Glomerular endothelial cell (primary cell): Measurements from ENCODE around the gene PHAF1. TPM values are rescaled to one million over a fixed set of nuclear protein-coding genes. Genes with fewer than 3 reads are reported as not detected.

Source experiments
- DNase-seq: peaks from one replicate; pipeline ENCODE4 v3.0.0-alpha.2; 2011; ENCODE audit warnings: low read depth, low spot score; ENCODE audit errors: extremely low read depth
- total RNA-seq: library from RNA; depleted of rRNA; stranded (reverse); fragments of >200 nt; gene quantifications from 2 replicates; pipeline ENCODE4 v1.2.3, GENCODE V29; 2015

PHAF1 gene
- 18.3 and 23.6 TPM in 2 replicates for total RNA-seq

DNA sequence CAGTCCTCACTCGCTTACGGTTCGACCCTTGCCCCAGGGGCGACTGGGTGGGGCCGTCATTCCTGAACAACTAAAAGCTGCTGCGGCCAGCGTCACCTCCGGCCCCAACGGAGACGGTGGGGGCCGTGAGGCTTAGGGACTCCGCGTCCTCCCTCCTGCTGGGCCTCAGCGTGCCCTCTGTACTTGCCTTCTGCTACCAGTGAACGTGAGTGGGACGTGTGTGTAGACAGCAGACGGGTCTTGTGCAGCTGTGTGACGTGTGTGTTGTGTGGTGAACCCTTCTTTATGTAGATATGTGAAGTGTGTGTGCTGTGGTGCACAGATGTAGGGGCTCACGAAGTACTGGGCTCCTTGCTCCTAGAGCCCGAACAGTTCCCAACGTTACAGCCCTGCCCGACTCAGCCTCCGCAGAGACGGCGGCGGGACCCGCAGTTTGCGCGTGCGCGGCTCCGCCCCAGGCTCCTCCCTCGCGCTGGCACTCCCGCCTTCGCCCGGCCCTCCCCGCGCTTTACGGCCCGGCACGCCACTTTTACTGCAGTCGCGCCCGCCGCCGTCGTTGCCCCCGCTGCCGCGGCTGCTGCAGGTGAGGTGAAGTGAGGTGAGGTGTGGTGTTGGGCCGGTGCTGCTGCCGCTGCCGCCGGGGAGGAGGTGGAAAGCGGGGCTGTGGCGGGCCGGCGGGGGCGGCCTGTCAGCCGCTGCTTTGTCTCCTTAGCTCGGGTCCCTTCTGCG lies at the start of gene PHAF1:
Gene PHAF1 (plus strand): TSS at position 535 of the 729 bp plus-strand sequence. CDS start 235 bp downstream, outside the sequence.
- DNase-seq, result peak; percentile 27

DNA sequence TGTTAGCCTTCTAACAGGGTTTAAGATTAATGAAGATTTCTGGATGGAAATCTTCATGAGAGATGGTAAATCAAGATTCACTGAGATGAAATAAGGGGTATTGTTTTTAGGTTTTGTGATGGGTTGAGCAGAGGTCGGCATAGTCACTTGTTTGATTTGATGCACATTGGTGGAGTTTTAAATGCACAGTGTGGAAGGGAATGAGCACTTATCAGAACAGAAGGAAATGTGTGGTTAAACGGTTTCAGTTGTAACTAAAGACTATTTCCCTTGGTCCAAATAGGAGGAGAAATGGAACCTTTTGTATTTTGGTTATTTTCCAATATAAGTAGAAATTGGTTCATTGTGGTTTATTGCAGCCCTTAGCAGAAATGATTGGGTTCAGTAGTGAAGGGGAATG lies 46.7 kb upstream of the PHAF1 start:
- DNase-seq, result no peak

DNA sequence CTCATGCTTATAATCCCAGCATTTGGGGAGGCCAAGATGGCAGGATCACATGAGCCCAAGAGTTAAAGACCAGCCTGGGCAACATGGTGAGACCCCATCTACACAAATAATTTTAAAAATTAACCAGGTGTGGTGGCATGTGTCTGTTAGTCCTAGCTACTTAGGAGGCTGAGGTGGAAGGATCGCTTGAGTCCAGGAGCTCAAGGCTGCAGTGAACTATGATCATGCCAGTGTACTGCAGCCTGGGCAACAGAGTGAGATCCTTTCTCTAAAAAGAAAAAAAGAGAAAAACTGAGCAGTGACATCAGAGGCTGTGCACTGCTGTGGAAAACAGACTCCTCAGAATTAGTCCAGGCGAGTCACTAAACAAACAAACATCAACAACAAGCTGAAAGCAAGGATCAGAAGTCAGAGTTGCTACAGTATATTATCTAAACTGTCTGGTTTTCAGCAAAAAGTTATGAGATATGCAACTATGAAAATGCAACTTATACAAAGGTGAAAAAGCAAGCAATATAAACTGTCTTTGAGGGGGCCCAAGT lies 41.5 kb upstream of the PHAF1 start:
- no peak for DNase-seq

DNA sequence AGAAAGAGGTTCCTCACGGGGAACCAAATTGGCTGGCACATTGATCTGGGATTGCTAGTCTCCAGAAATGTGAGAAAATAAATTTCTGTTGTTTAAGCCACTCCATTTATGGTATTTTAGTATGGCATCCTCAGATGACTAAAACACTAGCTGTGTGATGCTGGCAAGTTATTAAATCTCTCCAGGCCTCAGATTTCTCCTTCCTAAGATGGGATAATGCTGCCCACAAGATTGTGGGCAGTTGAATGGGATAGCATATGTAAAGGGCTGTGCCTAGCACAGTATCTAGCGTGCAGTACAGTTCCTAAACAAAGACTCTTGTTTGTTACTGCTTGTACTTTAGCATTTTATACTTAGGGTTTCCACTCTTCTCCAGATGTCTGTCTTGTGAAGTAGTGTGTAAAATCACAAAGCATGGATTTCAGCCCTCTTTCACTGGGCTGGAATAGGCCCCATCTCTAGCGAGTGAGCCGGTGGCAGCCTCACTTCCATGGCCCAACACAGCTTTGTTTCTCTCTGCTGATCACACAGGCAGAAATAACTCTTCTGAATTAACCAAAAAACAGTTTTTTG lies 38.2 kb upstream of the PHAF1 start:
- no peak for DNase-seq

DNA sequence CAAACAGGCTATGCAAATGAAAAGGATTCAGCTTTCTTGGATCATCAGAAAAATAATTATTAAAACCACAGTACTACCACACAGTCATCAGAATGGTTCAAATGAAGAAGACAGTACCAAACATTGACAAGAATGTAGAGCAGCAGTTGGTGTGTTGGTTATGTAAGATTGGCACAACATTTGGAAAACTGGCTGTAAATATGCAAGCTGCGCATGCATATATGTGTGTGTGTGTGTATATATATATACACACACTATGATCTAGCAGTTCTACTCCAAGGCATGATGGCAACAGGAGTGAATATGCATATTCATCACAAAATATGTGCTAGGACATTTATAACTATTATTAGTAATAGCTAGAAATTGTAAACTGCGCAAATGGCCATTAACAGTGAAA lies 34.4 kb upstream of the PHAF1 start:
- no peak for DNase-seq

DNA sequence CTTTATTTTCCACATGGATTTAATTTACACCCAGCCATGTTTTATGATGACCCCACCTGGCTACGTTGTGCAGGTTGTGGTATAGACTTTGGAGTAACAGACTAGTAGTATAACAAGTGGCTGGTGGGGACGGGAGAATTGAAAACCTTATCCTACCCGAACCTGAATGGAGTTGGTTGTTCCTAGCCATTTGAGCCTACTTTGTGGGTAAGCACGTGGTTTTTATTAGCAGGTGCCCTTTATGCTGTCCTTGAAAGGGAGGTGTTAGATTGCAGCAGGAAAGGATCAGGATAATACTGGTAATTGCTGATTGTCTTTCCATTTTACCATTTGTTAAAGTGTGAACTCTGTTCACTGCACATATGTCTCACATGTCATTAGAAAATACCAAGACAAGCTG lies 31.9 kb upstream of the PHAF1 start:
- no peak for DNase-seq

DNA sequence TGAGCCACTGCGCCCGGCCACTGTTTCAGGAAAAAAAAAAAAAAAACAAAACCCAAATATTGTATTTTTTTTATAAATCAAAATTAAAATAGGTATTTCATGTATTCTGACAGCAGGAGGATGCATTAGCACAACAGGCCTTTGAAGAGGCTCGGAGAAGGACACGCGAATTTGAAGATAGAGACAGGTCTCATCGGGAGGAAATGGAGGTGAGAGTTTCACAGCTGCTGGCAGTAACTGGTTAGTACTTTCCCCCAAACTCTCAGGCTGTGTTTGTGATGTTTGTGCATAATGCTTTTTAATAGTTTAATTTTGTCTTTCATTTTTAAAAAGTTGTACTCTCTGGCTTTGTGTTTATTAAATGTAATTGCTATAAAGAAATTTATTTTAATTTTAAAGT lies 27.6 kb upstream of the PHAF1 start:
- DNase-seq, result no peak

DNA sequence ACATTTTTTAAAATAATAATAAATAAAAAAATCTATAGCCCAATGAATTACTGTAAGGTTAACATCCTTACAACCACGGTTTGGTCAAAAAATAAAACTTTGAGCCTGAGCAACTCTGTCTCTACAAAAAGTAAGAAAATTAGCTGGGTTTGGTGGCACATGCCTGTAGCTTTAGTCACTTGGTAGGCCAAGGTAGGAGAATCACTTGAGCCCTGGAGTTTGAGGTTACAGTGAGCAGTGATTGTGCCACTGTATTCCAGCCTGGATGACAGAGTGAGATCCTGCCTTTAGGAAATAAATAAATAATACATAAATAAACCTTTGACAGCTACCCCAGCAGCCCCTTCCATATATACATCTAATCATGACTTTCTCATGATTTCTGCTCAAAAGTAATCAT lies 26.9 kb upstream of the PHAF1 start:
- DNase-seq, result no peak

DNA sequence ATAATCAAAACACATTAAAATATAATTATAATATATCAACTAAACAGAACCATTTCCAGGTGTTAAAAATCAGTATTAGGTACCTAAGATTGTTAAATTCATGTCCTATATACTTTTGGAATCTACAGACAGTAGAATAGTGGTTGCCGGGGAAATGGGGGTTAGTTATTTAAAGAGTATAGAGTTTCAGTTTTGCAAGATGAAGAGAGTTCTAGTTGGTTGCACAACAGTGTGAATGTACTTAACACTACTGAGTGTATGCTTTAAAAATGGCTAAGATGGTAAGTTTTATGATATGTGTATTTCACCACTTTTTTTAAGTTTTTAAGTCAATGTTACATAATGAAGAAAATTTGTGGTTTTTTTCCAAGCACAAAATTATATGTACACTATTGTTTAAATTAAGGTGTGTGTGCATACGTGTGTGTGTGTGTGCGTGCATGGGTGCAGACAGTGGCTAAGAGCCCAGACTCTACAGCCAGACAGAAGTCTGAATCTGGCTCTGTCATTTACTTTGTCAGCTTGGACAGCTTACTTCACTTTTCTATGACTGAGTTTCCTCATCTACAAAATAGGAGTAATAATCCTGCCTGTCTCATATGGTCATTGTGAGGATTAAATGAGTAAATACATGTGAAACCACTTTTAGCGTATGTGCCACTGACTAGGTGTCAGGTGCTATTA lies 25.3 kb upstream of the PHAF1 start:
- DNase-seq, result no peak

DNA sequence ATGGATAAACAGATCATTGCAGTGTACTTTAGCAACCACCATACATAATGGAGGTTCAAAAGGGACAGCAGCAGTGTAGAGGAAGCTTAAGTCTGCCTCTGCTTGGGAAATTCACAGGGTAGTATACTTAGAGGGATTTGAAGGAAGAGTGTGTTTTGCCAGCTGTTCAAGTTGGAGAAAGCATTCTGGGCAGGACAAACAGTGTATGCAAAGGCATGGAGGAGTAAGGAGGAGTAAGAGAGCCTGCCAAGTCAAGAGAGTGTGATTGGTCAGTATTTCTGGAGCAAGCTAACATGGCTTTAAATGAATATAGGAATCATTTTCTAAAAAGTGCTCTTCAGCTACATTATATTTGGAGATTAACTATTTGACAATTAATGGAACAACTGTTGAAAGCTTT lies 22.9 kb upstream of the PHAF1 start:
- DNase-seq, result no peak

DNA sequence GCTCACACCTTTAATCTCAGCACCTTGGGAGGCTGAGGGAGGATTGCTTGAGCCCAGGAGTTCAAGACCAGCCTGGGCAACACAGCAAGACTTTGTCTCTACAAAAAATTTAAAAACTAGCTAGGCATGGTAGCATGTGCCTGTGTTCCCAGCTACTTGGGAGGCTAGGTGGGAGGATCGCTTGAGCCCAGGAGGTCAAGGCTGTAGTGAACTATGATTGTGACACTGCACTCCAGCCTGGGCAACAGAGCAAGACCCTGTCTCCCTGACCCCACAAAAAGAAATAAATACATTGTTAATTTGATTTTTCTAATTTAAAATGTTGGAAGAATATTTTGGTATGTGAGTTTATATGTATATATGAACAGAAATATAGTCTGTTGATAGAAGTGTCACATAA lies 22.4 kb upstream of the PHAF1 start:
- DNase-seq, result no peak

DNA sequence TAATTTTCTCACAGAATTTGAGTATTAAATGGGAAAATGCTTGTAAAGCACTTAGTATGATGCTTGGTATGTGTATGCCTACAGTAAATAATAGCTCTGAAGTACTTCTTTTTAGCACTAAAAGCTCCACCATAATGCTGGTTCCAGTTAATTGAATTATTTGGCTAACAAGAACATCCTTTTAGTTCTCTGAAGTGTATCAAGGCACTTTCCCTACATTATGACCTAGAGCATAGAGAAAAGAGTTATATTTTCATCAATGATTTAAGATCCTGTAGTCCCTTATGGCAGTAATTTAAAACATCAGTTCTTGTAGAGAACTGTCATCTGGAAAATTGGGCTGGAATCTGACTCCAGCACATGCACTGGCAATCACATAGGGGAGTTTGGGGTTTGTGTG lies 21.9 kb upstream of the PHAF1 start:
- no peak for DNase-seq

DNA sequence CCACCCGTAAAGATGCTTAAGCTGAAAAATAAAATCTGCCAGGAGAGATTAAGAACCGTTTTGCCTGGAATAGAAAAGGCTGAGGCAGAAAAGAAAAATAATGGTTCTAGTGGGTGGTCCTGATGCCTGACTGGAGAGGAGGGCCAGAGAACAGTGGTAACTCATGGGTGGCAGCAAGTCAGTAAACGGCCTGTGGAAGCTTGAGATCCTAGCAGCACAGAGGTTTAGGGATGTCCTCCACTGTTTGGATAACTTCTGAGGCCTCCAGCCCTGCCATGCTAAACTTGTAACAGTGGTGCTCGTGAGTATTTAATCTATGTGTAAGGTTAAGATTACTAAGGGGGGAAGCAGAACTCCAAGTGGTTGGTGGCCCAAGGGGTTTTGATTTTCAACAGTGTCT lies 21.2 kb upstream of the PHAF1 start:
- DNase-seq, result no peak

DNA sequence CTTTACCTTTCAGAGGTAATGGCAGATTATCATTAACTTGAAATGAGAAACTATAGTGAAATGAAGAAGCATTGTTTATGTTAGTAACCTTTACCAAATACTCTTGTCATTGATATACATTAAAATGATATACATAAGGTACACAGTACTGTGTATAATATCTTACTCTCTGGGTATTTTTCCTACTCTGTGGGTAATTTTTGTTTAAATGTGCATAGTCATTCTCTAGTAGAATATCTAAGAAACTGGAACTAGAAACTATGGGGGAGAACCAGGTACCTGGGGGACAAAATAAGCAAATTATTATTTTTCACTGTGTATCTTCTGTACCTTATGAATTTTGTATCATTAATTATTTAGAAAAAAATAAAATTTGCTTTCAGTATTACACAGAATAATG lies 20.6 kb upstream of the PHAF1 start:
- DNase-seq, result no peak

DNA sequence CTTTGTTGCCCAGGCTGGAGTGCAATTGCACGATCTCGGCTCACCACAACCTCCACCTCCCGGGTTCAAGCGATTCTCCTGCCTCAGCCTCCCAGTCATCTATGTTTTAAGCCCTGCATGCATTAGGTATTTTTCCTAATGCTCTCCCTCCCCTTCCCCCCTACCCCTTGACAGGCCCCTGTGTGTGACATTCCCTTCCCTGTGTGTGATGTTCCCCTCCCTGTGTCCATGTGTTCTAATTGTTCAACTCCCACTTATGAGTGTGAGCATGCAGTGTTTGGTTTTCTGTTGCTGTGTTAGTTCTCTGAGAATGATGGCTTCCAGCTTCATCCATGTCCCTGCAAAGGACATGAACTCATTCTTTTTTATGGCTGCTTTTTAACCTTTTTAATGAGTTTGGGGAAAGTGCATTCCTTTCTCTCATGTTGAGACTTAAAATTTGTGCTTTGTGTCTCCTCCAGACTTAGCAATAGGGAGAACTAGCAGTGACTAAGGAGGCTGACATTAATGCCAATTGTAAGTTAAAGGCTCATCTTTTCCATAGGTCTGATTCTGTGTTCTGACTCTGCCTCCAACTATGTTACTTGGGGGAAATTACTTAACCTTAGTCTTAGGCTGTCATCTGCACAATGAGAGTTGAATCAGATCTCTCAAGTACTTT lies 17.7 kb upstream of the PHAF1 start:
- no peak for DNase-seq

DNA sequence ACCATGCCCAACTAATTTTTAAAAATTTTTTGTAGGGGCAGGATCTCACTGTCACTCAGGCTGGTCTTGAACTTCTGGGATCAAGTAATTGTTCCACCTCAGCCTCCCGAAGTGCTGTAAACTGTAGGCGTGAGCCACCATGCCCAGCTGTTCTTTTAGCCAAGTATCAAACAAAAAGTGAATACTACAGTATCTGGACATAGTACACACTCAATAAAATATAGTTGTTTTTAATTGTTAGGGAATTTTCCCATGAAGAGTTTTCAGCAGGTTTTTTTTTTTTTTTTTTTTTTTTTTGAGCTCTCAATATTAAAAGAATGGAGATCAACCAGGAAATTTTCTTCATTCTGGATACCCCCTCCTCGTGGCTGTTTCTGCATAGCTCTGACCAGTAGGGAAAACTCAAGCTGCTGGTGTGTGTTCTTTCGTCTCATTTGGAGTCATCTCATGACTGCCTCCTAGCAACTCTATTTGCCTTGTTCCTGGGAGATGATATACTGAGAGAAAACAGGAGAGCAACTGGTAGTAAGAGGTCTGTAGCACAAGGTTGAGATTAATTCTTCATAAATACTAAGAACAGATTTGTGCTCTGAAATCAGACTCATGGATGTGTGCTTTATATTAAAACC lies 16.5 kb upstream of the PHAF1 start:
- DNase-seq, result no peak

DNA sequence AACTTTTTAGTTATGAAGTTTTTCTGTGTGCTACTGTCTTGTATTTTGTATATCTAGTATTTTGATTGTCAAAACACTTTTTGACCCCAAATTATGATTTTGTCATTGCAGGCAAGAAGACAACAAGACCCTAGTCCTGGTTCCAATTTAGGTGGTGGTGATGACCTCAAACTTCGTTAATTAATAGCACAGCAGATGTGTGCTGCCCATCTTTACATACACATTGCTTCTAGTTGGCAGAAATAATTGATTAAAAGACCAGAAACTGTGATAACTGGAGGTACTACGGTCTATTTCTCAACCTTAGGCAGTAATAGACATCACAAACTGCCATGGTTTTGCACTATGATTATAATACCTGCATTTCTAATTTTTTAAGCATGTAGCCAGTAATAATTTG lies 11.1 kb upstream of the PHAF1 start:
- no peak for DNase-seq

DNA sequence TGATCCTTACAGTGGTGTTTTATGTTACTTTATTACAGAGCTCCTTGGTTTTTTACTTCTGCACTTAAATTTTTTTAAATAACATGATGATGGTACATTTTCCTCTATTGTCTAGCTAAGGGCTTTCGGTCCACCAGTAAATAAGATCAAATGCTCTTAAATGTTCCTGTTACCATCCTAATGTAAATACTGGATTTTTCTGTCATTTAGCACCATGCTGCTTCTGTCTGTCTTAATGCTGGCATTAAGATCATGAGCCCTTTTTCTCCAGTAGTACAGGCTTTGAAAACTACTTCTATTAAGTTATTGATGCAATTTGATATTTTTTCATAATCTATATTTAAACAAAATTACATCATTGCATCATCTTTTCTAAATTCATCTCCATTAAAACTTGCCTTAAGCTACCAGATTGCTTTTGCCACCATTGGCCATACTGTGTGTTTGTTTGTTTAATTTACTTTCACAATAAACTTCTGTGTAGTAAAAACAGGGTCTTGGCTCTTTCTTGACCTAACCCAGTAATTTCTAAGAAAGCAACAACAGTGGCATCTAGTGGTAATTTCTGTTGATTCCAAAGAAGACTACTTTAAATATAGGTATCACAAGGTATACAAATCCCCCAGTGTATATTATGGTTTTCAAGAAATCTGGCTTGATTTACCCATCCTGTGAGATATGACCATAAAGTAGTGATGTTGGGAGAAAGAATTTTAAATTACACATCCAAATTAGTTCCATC lies 9.0 kb upstream of the PHAF1 start:
- no peak for DNase-seq

DNA sequence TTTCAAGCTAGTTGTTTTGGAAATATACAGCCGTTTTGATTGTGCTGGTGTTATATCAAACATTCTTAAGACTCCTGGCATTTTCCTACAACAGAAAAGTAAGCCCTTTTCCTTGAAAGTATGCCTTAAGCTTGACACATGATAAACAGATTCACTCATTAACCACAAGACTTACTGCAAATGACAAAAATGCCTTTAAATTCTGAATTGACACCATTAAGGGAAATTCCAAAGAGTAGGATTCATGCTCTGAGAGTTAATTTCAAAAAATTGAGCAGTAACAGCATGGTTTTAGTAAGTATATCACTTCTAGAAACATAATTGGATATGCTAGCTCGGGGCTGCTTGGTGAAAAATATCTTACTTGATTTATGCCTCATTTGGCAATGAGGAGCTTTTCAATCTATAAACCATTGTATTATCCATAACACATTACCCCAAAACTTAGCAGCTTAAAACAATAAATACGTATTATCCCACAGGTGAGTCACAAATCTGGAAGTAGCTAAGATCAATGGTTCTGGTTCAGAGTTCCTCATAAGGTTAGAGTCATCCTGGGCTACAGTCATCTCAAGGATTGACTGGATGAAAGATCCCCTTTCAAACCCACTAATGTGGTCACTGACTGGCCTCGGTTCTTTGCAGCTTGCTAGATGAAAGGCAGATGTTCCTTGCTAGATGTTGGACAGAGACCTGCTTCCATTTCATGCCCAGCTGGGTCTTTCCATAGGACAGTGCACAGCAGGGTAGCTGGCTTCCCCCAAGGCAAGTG lies 8.2 kb upstream of the PHAF1 start:
- DNase-seq, result no peak

DNA sequence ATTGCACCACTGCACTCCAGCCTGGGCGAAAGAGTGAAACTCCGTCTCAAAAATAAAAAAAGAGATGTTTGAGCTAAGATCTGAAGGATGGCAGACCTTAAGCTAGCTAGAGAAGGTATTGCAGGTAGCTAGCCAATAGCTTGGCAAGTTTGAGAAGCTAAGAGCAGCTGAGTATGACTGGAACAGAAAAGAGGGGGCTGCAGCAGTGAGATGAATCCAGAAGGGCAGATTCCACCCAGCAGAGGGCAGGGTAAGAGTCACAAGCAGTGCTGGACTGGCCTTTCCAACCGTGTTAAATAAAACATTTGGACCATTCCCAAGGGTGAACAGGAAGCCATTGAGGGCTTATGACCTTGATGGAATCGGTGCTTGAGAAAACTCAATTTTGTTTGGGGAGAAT lies 5.7 kb upstream of the PHAF1 start:
- peak; percentile 33 for DNase-seq
